ENCODE data around the gene MPIG6B.

DNA sequence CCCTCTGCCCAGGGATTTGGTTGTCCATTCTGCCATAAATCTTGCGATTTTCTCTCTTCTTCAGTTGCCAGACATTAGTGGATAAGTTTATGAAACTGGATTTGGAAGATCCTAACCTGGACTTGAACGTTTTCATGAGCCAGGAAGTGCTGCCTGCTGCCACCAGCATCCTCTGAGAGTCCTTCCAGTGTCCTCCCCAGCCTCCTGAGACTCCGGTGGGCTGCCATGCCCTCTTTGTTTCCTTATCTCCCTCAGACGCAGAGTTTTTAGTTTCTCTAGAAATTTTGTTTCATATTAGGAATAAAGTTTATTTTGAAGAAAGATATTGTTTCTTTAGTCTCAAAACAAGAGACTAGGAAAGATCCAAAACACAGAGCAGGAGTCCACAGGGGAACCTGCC, 39.2 kb downstream of the MPIG6B start, which contains the start of gene SAPCD1:
- TF ChIP-seq, protein P1, sequence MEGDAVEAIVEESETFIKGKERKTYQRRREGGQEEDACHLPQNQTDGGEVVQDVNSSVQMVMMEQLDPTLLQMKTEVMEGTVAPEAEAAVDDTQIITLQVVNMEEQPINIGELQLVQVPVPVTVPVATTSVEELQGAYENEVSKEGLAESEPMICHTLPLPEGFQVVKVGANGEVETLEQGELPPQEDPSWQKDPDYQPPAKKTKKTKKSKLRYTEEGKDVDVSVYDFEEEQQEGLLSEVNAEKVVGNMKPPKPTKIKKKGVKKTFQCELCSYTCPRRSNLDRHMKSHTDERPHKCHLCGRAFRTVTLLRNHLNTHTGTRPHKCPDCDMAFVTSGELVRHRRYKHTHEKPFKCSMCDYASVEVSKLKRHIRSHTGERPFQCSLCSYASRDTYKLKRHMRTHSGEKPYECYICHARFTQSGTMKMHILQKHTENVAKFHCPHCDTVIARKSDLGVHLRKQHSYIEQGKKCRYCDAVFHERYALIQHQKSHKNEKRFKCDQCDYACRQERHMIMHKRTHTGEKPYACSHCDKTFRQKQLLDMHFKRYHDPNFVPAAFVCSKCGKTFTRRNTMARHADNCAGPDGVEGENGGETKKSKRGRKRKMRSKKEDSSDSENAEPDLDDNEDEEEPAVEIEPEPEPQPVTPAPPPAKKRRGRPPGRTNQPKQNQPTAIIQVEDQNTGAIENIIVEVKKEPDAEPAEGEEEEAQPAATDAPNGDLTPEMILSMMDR (IDR thresholded peaks at IDR 0.05), result no peak
- TF ChIP-seq ZFX (IDR thresholded peaks at IDR 0.05; ENCODE audit: borderline replicate concordance), result no peak

Data from 22Rv1 (cell line).